Astrocyte (in vitro differentiated cells and primary cell): ENCODE data around the gene VPS13D.

Experiments used
- CTCF ChIP-seq: IDR thresholded peaks from 2 replicates; pipeline ENCODE4 v1.5.1; 2011; ENCODE audit warnings: low read depth, mild to moderate bottlenecking, inconsistent platforms, low read length, moderate library complexity; ENCODE audit not compliant: insufficient read depth
- EZH2 ChIP-seq: IDR thresholded peaks from 2 replicates; pipeline ENCODE4 v1.6.1; 2012; ENCODE audit warnings: mild to moderate bottlenecking, low read length, inconsistent platforms; ENCODE audit not compliant: insufficient read depth

GRCh38 chr1:12479311-12479710, 249.5 kb downstream of the VPS13D start:
- TF ChIP-seq CTCF (no peak), EZH2 (no peak)
